ENCODE measurements around the gene OR8J3. TPM values are rescaled to one million over a fixed set of nuclear protein-coding genes. Genes with fewer than 3 reads are reported as not detected.
"Not testable (repeated sequence)": the region's sequence is repeated elsewhere in the genome, so short reads cannot be mapped to it uniquely, and the experiment has no call there.

Gene OR8J3
- total and polyA plus RNA-seq, 10 of the 15 experiments (the other 5 are each of a cell fraction or from before 2014, with no cell fraction given), result not detected

GRCh38 chr11:56143681-56144080 lies 3.7 kb upstream of the OR8J3 start:
- intact Hi-C loops (cut with micrococcal nuclease; ENCODE audit: unreplicated experiment); RAD21 ChIA-PET (ENCODE audit: unreplicated experiment); CTCF ChIA-PET; H3K4me3 ChIP-seq; in situ Hi-C loops (cut with MboI); H3K27ac ChIP-seq (ENCODE audit: control insufficient read depth, insufficient read depth); H3K4me2 ChIP-seq (ENCODE audit: control insufficient read depth, insufficient read depth); H2AFZ ChIP-seq (ENCODE audit: control insufficient read depth, low read depth, low read length); POLR2A ChIA-PET; H3K36me3 ChIP-seq (ENCODE audit: control insufficient read depth in 2 of 2, insufficient read depth in 2 of 2, low read length in 1 of 2); SMC1A ChIA-PET (ENCODE audit: uncharacterized antibody, unreplicated experiment); FAIRE-seq; H4K20me1 ChIP-seq (ENCODE audit: control insufficient read depth, insufficient read depth); H3K4me1 ChIP-seq (ENCODE audit: control insufficient read depth, insufficient read depth, low read length); H3K9ac ChIP-seq (ENCODE audit: control insufficient read depth, insufficient read depth, low read length); DNase-seq (ENCODE audit: low read depth, low spot score); H3K9me3 ChIP-seq (replicated peaks; ENCODE audit: control insufficient read depth, insufficient read depth, low read length); BruUV-seq (replicated peaks); ATAC-seq; H3K27me3 ChIP-seq (replicated peaks in 1 of 2; ENCODE audit: control insufficient read depth in 2 of 2, insufficient read depth in 2 of 2, low read length in 1 of 2); H3K79me2 ChIP-seq (ENCODE audit: control insufficient read depth, insufficient read depth, low read length): not testable (repeated sequence)
- WGBS (ENCODE audit: insufficient coverage, insufficient replicate concordance, low lambda C conversion rate, missing lambda C conversion rate), result 70% methylated on average over 12 of the region's 30 CpGs

- H3K4me1 ChIP-seq (ENCODE audit: control insufficient read depth, insufficient read depth, low read length), result no peaks in the 10 kb centered on the region
- ChIA-PET RAD21 (ENCODE audit: unreplicated experiment) (no interaction called here), SMC1A (ENCODE audit: uncharacterized antibody, unreplicated experiment) (no interaction called here), POLR2A (no interaction called here), CTCF (no interaction called here)
- no peaks in the 10 kb centered on the region for H3K79me2 ChIP-seq (ENCODE audit: control insufficient read depth, insufficient read depth, low read length)
- intact Hi-C loops (cut with micrococcal nuclease; ENCODE audit: unreplicated experiment), result no loop called here
- H3K27ac ChIP-seq (ENCODE audit: control insufficient read depth, insufficient read depth), result no peak within 1 kb of the TSS
- H3K4me2 ChIP-seq (ENCODE audit: control insufficient read depth, insufficient read depth), result no peak within 1 kb of the TSS
- H3K27me3 ChIP-seq (replicated peaks in 1 of 2; ENCODE audit: control insufficient read depth in 2 of 2, insufficient read depth in 2 of 2, low read length in 1 of 2), result no peaks in the 10 kb centered on the region
- H3K36me3 ChIP-seq (ENCODE audit: control insufficient read depth in 2 of 2, insufficient read depth in 2 of 2, low read length in 1 of 2), result no peaks in the 10 kb centered on the region
- DNase-seq (ENCODE audit: low read depth, low spot score) (no peak), ATAC-seq (no peak), FAIRE-seq (no peak)
- H4K20me1 ChIP-seq (ENCODE audit: control insufficient read depth, insufficient read depth), result no peaks in the 10 kb centered on the region
- no TSS peak for BruUV-seq (replicated peaks)
- WGBS (ENCODE audit: insufficient coverage, insufficient replicate concordance, low lambda C conversion rate, missing lambda C conversion rate), result 13% methylated on average over 6 of the region's 6 CpGs
- no peak within 1 kb of the TSS for H3K9ac ChIP-seq (ENCODE audit: control insufficient read depth, insufficient read depth, low read length)
- TF ChIP-seq IRF3 (IDR thresholded peaks at IDR 0.05) (no peak), TCF3 (IDR thresholded peaks at IDR 0.05; ENCODE audit: borderline replicate concordance, insufficient read depth, low read depth, low read length) (no peak), FOXK2 (IDR thresholded peaks at IDR 0.05) (no peak), ZNF207 (IDR thresholded peaks at IDR 0.05; ENCODE audit: borderline replicate concordance) (no peak), IRF4 (IDR thresholded peaks at IDR 0.05; ENCODE audit: low read depth, low read length) (no peak), SMAD1 (IDR thresholded peaks at IDR 0.05; ENCODE audit: low read depth, partially characterized antibody) (no peak), POU2F2 (IDR thresholded peaks at IDR 0.05; ENCODE audit: borderline replicate concordance, low read depth, low read length) (no peak), MYB (IDR thresholded peaks at IDR 0.05; ENCODE audit: borderline replicate concordance, low read depth, low read length) (no peak), FOXM1 (IDR thresholded peaks at IDR 0.05; ENCODE audit: low read depth, low read length) (no peak), SUZ12 (IDR thresholded peaks at IDR 0.05; ENCODE audit: unreplicated experiment) (no peak)
- no peak within 1 kb of the TSS for H2AFZ ChIP-seq (ENCODE audit: control insufficient read depth, low read depth, low read length)
- H3K9me3 ChIP-seq (replicated peaks; ENCODE audit: control insufficient read depth, insufficient read depth, low read length), result no peaks in the 10 kb centered on the region
- in situ Hi-C loops (cut with MboI), result no loop called here
- no peak within 1 kb of the TSS for H3K4me3 ChIP-seq
Observed at GRCh38 chr11:56122073-56122472, 17.9 kb downstream of the OR8J3 start, which contains the start of gene OR8H3. Gene OR8H3 (plus strand): TSS chr11:56122373. CDS start chr11:56122373, 0 bp downstream.

Measured in GM12878 (cell line).